ENCODE data around the gene HHEX. TPM values are rescaled to one million over a fixed set of nuclear protein-coding genes. Genes with fewer than 3 reads are reported as not detected.
"Not testable (repeated sequence)": the region's sequence is repeated elsewhere in the genome, so short reads cannot be mapped to it uniquely, and the experiment has no call there.

HHEX gene
- polyA plus RNA-seq (ENCODE audit: insufficient read length in 10 of 10) = 10 to 100 TPM in 1 of 10 donors, 1 to 10 TPM in 9; 6.2 to 10.1 (median 8.5) TPM
- long read RNA-seq, donor 1, transcript HHEX-201 (4 exons, 1,727 nt) = major isoform, 5 of 5 reads
- long read RNA-seq, donor 1, partial matches to known transcripts = 0 of 5 reads
- long read RNA-seq, donor 1, other reads (novel, unspliced or antisense) = 0 of 5 reads
- long read RNA-seq, donor 2, partial matches to known transcripts = 0 of 1 reads
- long read RNA-seq, donor 2, other reads (novel, unspliced or antisense) = 0 of 1 reads
- long read RNA-seq, donor 3 = 0 reads
- long read RNA-seq, donor 4 = 0 reads
- long read RNA-seq, donor 5, partial matches to known transcripts = 0 of 2 reads
- long read RNA-seq, donor 5, other reads (novel, unspliced or antisense) = 0 of 2 reads
- long read RNA-seq, donor 6, transcript HHEX-201 (4 exons, 1,727 nt) = major isoform, 6 of 6 reads
- long read RNA-seq, donor 6, partial matches to known transcripts = 0 of 6 reads
- long read RNA-seq, donor 6, other reads (novel, unspliced or antisense) = 0 of 6 reads
- long read RNA-seq, donor 7, partial matches to known transcripts = 0 of 5 reads
- long read RNA-seq, donor 7, other reads (novel, unspliced or antisense) = 0 of 5 reads
- long read RNA-seq, donor 8, partial matches to known transcripts = 0 of 1 reads
- long read RNA-seq, donor 8, other reads (novel, unspliced or antisense) = 0 of 1 reads
- long read RNA-seq, donor 9, partial matches to known transcripts = 0 of 1 reads
- long read RNA-seq, donor 9, other reads (novel, unspliced or antisense) = 0 of 1 reads

DNA sequence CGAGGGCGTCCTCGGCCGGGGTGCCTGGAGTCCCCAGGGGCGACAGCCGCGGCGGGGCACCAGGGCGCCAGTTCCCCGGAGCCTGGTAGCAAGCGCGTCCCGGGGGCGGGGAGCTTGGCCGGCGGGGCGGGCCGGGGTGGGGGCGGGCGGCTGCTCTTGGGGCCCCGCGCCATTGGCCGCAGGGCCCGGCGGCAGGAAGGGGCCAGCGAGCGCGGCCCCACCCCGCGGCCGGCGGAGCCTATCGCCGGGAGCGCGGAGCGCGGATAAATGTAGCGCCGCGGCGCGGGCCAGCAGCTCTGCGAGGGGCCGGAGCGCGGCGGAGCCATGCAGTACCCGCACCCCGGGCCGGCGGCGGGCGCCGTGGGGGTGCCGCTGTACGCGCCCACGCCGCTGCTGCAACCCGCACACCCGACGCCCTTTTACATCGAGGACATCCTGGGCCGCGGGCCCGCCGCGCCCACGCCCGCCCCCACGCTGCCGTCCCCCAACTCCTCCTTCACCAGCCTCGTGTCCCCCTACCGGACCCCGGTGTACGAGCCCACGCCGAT lies at the start of gene HHEX:
Gene HHEX, plus strand, starts transcription at position 293 of the 548 bp plus-strand sequence. Its CDS starts 32 bp downstream, at position 325.
- peak in 2 of 3 donors; percentile 49 to 62 for DNase-seq

DNA sequence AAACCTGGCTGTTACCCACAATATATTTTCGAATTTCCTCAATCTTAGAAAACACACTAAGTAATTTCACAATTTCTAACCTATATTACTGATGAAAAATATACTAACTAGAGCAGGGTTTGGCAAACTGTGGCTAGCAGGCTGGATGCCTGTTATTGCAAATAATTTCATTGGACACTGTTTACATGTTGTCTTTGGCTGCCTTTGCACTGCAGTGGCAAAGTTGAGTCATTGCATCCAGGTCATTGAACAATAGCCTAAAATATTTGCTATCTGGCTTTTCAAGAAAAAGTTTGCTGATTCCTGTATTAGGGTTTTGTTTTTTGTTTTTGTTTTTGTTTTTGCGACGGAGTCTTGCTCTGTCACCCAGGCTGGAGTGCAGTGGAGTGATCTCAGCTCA lies 49.6 kb upstream of the HHEX start:
- no peak for DNase-seq

DNA sequence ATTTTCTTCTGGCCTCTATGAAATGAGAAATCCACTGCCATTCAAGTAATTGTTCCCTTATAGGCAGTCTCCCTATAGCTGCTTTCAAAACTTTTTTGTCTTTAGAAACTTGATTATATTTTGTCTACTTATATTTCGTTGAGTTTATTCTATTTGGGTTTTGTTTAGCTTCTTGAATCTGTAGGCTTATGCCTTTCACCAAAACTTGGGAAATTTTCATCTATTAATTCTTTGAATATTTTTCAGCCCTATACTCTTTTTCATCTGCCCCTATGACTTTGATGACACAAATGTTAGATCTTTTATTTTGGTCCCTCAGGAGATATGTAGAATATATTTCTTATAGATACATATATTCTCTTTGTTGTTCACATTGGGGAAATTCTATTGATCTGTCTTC lies 48.3 kb upstream of the HHEX start:
- DNase-seq = no peak

DNA sequence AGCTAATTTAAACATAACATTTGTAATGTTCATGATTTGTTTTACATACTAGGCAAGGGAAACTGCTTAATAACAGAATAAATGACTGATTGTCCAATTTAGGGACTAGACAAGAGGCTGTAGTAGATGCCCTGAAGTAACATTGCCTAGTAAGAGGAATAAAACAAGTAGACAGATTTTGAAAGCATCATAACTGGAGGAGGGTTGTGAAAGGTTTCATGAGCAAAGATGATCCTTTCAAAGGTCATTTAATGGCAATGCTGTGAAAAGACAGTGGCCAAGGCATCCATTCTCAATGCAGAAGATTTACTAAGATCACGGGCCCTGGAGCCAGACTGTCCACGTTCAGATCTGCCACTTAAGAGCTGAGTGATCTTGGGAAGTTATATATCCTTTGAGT lies 44.8 kb upstream of the HHEX start:
- no peak for DNase-seq

DNA sequence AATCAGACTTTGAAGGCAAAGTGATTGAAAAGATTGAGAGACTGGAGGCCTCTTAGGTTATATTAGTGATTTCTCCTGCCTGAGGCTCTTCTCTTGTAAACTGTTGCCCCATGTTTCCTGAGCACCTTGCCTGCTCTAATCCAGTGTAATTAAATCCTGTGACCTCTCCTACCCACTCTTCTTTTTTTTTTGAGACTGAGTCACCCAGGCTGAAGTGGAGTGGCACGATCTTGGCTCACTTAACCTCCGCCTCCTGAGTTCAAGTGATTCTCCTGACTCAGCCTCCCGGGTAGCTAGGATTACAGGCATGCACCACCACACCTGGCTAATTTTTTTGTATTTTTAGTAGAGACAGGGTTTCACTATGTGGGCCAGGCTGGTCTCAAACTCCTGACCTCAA lies 38.9 kb upstream of the HHEX start:
- not testable (repeated sequence) for DNase-seq

DNA sequence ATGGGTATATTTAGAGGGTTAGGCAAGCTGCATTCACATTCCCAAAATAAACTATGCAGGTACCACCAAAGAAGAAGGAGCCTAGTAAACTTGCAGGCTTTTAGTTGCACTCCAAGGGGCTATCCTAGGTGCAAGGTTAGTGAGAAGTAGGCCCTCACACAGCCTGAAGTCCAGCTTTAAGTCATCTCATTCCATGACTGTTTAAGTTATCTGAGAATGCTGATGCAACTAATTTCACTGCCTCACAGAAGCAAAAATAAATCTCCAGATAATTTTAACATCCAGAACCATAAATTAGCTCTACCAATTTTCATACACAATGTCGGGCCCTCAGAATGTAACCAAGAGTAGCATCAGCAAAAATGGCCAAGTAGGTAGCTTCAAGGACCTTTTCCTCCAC lies 34.3 kb upstream of the HHEX start:
- DNase-seq = no peak

DNA sequence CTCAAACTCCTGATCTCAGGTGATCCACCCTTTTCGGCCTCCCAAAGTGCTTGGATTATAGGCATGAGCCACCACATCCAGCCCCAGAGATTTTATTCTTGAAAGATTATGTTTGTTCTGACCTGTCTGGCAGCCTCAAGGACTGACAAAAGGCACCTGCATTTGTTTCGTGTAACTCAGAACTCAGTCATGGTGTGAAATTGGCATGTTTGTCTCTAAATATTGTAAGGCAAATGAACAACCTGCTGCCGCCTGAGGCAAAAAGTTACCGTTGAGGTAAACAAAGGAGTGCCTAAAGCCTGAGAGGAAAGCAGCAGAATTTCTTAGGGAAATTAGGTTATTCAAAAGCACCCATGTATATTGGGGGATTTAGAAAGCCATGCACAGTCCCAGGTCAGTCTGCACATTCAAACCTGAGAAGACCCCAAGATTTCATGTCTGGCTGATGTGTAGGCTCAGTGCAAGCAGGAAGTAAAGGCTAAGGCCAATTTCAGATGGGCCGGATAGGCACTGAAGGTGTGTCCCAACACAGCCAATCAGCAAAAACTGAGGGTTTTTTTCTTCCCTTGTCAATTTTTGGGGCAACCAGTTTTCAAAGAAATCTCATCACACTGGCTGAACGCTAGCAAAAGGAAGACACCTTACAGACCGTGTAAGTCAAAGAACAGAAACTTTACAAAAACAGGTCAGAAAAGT lies 33.3 kb upstream of the HHEX start:
- DNase-seq = no peak

DNA sequence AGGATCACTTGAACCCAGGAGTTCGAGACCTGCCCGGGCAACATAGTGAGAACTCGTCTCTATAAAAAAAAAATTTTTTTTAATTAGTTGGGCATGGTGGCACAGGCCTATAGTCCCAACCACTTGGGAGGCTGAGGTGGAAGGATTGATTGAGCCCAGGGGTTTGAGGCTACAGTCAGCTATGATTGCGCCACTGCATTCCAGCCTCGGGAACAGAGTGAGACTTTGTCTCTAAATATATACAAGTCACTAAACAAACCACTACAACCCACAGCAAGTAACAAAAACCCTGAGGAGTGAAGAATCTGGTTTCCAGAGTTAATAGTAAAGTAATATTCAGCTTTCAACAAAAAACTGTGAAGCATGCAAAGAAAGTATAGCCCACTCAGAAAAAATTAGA lies 32.7 kb upstream of the HHEX start:
- no peak for DNase-seq

DNA sequence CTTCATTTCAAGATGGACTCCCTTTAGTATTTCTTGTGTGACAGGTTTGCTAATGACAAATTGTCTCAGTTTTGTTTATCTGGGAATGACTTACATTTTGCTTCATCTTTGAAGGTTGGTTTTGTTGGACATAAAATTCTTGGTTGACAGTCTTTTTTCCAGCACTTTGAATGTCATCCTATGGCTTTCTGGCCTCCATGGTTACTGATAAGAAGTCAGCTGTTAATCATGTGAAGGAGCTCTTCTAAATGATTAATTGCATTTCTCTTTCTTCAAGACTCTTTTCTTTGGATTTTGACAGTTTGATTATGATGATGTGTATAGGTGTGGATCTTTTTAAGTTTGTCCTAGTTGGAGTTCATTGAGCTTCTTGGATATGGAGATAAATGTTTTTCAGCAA lies 26.9 kb upstream of the HHEX start:
- DNase-seq = no peak

DNA sequence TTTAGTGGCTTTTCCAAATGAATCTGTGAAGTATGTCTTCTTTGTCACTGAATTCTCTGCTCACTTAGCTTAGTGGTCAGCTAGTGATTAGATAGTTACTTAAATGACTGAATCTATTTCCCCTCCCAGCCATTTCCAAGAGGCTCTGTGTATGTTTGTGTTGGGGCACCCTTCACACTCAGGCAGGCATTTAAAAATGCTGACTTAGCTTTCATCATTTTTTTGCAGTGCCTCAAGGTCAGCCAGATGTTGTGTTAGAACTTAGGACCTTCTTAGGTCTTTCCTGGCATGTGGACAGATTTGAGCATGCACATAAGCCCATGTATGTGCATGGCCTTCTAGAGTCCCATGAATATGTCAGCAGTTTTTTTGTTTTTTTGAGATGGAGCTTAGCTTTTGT lies 25.4 kb upstream of the HHEX start:
- DNase-seq = no peak

DNA sequence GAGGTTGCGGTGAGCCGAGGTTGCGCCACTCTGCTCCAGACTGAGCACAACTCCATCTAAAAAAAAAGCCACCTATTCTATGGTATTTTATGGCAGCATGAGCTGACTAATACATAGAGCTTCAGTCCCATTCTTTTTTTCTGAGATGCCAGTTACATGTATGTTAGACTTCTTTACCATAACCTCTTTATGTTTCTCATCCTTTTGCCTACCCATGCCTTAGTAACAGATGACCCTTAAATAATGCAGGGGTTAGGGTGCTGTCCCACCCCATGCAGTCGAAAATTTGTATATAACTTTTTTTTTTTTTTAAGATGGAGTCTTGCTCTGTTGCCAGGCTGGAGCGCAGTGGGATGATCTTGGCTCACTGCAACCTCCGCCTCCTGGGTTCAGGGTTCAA lies 22.7 kb upstream of the HHEX start:
- DNase-seq = no peak

DNA sequence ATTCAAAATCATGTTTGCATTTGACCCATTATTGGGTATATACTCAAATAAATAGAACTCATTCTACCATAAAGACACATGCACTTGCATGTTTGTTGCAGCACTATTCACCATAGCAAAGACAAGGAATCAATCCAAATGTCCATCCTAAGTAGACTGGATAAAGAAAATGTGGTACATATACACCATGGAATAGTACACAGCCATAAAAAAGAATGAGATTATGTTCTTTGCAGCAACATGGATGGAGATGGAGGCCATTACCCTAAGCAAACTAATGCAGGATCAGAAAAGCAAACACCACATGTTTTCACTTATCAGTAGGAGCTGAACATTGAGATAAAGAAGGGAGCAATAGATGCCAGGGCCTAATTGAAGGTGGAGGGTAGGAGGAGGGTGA lies 12.0 kb upstream of the HHEX start:
- no peak for DNase-seq

DNA sequence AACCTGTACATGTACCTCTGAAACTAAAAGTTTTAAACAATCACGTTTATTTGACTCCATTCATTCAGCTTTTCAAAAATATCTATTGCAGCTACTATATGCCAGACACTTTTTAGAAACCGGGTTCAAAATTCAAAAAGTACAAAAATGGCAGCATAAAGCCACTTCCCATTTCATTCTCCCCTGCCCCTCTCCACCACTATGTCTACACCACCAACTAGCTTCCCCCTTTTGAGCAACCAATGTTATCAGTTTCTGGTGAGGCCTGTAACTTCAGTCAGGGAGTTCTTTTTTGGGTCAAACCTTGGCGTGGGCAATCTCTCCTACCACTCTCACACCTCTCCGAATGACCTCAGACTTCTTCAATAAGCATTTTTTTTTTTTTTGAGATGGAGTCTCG lies 11.5 kb upstream of the HHEX start:
- DNase-seq = no peak

DNA sequence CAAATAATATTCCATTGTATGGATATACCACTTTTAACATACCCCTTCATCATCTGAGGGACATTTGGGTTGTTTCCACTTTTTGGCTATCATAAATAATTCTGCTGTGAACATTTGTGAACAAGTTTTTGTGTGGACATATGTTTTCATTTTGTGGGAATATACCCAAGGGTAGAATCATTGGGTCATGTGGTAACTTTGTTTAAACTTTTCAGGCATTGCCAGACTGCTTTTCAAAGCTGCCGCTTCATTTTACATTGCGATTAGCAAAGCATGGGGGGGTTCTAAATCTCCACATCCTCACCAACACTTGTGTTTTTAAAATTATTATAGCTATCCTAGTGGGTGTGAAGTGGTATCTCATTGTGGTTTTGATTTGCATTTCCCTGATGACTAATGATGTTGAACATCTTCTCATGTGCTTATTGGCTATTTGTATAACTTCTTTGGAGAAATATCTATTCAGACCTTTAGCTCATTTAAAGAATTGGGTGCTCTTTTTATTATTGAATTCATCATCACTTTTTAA lies 8.4 kb upstream of the HHEX start:
- no peak for DNase-seq

DNA sequence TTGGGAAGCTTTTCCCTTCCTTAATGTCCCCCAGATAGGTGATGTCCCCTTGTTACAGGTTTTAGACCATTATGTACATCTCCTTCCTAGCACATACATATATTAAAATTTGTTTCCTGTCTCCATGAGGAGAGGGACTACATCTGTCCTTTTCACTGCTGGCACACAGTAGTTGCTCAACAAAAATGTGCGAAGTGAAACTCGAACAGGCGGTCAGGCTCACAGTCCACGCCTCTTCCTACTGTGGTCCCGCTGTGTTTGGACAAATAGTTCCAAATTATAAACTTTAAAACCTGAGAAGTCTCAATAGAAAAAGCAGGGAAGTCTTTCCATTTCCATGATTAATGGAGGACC lies 1.2 kb upstream of the HHEX start:
- no peak for DNase-seq

DNA sequence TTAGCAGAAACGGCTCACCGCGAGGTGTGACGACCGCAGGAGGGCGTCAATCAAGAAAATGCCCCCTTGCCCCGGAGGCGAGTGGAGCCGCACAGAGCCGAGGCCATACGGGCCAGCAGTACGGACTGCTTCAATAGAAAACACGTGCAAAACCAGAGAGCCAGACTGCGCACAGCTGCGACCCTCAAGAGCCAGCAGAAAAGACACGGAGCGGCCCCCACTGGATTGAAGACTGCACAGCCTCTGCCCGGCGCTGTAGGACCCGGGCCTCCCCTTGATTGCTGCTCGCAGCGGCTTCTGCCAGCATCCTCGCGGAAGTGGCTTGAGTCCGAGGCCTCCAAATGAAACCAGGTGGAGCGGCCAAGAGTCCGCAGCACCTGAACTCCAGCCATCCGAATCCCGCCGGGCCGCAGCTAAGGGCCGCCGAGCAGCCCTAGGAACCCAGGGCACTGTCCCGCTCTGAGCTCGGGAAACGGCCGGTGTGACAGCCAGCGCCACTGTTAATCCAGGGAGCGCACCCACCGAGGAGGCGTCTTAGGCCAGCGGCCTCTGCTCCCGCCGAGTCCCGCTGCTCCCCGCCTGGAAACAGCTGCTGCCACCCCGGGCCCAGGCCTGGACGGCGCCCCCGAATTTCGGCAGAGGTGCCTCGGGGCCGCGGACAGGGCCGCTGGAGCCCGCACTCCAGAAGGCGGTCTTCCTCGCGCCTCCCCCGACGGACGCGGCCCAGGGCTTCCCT lies 660 bp upstream of the HHEX start:
- DNase-seq = peak in 2 of 3 donors; percentile 34 to 74

DNA sequence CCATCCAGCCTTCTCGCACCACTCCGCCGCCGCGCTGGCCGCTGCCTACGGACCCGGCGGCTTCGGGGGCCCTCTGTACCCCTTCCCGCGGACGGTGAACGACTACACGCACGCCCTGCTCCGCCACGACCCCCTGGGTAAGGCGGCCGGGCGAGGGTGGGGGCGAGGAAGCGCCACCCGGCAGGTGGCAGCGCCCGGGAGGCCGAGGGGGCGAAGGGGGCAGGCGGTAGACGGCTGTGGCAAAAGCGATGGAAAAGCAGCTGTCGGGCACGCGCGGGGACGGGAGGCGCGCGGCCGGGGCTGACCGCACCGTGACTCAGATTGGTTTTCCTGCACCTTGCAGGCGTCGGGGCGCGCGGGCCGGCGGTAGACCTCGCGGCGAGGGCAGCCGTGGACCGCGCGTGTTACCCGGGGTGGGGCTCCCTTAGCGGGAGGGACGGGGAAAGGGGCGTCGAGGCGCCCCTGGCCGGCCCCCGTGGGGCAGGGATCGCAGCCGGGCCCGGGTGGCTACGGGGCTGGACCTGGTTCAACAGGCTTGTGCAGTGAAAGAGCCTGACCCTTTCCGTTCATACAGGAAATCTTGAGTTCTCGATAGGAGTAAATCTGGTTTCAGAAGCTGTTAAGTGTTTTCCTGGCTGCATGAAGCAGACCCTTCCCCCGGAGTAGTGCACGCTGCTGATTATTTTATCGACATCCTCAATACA lies 608 bp downstream of the HHEX start:
- peak in 1 of 3 donors; percentile 71 for DNase-seq

DNA sequence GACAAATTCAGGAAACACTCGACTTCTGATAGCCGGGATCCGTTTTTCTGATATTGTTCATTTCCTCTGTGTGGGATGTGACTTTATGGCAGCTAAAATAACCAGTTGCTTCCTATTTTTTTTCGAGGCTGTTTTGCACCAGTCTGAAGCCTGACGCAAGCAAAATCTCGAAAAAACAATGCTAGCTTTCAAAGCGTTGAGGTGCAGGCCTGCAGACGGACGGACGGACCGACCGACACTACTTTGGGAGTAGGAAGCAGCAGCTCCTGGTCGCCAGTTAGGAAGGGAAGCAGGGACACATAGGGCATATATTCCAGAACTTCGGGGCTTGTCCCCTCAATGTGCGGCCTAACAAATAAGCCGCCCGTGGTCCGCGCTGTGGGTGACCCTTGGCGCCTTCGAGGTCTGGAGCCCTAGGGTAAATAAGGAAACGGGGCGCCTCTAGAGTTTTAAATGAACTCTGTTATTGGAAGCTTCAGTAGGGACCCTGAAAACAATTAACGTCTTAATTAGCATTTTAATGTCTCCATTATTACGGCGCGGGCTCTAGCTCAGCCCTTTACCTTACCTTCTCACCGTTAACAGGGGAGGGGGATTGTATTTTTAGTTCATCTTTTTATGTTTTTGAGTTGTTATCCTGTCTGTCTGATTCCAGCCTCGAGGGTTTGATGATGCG lies 1.3 kb downstream of the HHEX start:
- DNase-seq = peak in 2 of 3 donors; percentile 27 to 76

DNA sequence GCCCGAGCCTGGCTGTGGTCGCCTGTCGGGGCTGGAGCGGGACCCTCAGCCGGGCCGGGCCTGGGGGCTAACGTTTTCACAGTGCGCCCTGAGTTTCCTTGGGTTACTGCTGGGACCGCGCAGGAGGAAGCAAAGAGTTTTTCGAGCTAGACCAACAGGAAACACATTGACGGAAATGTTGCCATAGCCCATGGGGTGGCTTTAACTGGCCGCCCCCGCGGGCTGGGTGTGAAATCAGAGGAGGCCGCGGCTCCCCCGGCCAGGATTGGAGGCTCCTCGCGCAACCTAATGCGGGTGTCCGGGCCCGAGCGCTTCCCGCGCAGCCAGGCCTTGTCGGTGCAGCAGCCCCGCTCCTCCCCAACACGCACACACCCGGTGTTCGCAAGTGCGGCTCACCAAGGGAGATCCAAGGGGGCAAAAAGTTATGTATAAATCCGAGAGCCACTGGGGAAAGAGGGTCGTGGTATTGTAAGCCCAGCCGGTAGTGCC lies 1.9 kb downstream of the HHEX start:
- peak in 2 of 3 donors; percentile 34 to 64 for DNase-seq
